CD14-positive monocyte (primary cell): ENCODE results near the gene ZNF57. TPM values are rescaled to one million over a fixed set of nuclear protein-coding genes. Genes with fewer than 3 reads are reported as not detected.
"Not testable (repeated sequence)": the region's sequence is repeated elsewhere in the genome, so short reads cannot be mapped to it uniquely, and the experiment has no call there.

Source experiments
- DNase-seq, 3 donors: peaks; one replicate each; pipeline ENCODE4 v3.0.0-alpha.2; 2011 to 2022
- H2AFZ ChIP-seq: 2 replicates; pipeline ENCODE4 v1.6.0; 2012; ENCODE audit warnings: mild to moderate bottlenecking, low read depth, low read length, inconsistent platforms; ENCODE audit not compliant: insufficient read depth, poor library complexity, severe bottlenecking
- H3K27ac ChIP-seq, 2 donors: 1 replicate in 1 of 2; 2 replicates in 1 of 2; pipeline ENCODE4 v1.5.1; 2012 to 2013; ENCODE audit warnings: low read length in 2 of 2, control low read depth in 1 of 2, inconsistent platforms in 1 of 2, low read depth in 1 of 2, mild to moderate bottlenecking in 1 of 2
- H3K27me3 ChIP-seq, 2 donors: one replicate each; pipeline versions ENCODE4 v1.6.0 to v1.6.1; 2011 to 2013; ENCODE audit warnings: low read length in 2 of 2; ENCODE audit not compliant: control insufficient read depth in 2 of 2, insufficient read depth in 2 of 2
- H3K36me3 ChIP-seq, 2 donors: replicated peaks in 1 of 2; 1 replicate in 1 of 2; 2 replicates in 1 of 2; pipeline versions ENCODE4 v1.5.1 to v1.6.1; 2012 to 2013; ENCODE audit warnings: low read length in 2 of 2, control low read depth in 1 of 2, inconsistent platforms in 1 of 2, mild to moderate bottlenecking in 1 of 2; ENCODE audit not compliant: insufficient read depth in 2 of 2, control insufficient read depth in 1 of 2
- H3K4me1 ChIP-seq, 2 donors: 1 replicate in 1 of 2; 2 replicates in 1 of 2; pipeline versions ENCODE4 v1.5.1 to v1.6.1; 2012 to 2013; ENCODE audit warnings: low read length in 2 of 2, control low read depth in 1 of 2, inconsistent platforms in 1 of 2, mild to moderate bottlenecking in 1 of 2, moderate library complexity in 1 of 2; ENCODE audit not compliant: insufficient read depth in 2 of 2, control insufficient read depth in 1 of 2
- H3K4me2 ChIP-seq: replicated peaks from 2 replicates; pipeline ENCODE3; 2012; ENCODE audit warnings: low read length, moderate library complexity, mild to moderate bottlenecking; ENCODE audit not compliant: poor library complexity, severe bottlenecking; ENCODE audit errors: extremely low read depth
- H3K4me3 ChIP-seq, 3 experiments: fragments of 200-600 bp in 1 of 3; sonication (generic) in 1 of 3; replicated peaks in 1 of 3; 1 replicate in 2 of 3; 2 replicates in 1 of 3; pipeline ENCODE4 v1.5.1; 2011 to 2013; ENCODE audit warnings: low read length in 3 of 3, mild to moderate bottlenecking in 3 of 3, control low read depth in 2 of 3, low read depth in 2 of 3, inconsistent platforms in 1 of 3, moderate library complexity in 1 of 3
- H3K79me2 ChIP-seq: 2 replicates; pipeline ENCODE4 v1.6.0; 2012; ENCODE audit warnings: mild to moderate bottlenecking, control low read depth, inconsistent platforms, low read length, moderate library complexity; ENCODE audit not compliant: insufficient read depth
- H3K9ac ChIP-seq: 2 replicates; pipeline ENCODE4 v1.6.0; 2017; ENCODE audit warnings: low read length, mild to moderate bottlenecking; ENCODE audit not compliant: insufficient read depth, poor library complexity, severe bottlenecking
- H3K9me3 ChIP-seq, 2 donors: replicated peaks in 1 of 2; 1 replicate in 1 of 2; 2 replicates in 1 of 2; pipeline versions ENCODE4 v1.5.1 to v1.6.1; 2012 to 2013; ENCODE audit warnings: low read length in 2 of 2, control low read depth in 1 of 2; ENCODE audit not compliant: control insufficient read depth in 1 of 2, insufficient read depth in 1 of 2
- H4K20me1 ChIP-seq: 2 replicates; pipeline ENCODE4 v1.6.0; 2012; ENCODE audit warnings: mild to moderate bottlenecking, low read length, control low read depth, moderate library complexity; ENCODE audit not compliant: insufficient read depth
- H3K27ac Mint-ChIP-seq, 7 donors: one replicate each; pipeline ENCODE4 v1.8.0; 2020; ENCODE audit warnings: mild to moderate bottlenecking in 7 of 7, mixed read lengths in 7 of 7, moderate library complexity in 6 of 7, inconsistent platforms in 2 of 7
- H3K27me3 Mint-ChIP-seq, 3 donors: one replicate each; pipeline ENCODE4 v1.8.0; 2021 to 2022; ENCODE audit warnings: low read depth in 3 of 3, mild to moderate bottlenecking in 3 of 3, mixed read lengths in 3 of 3, moderate library complexity in 3 of 3, inconsistent platforms in 1 of 3
- H3K36me3 Mint-ChIP-seq, 2 donors: one replicate each; pipeline ENCODE4 v1.8.0; 2020; ENCODE audit warnings: mixed read lengths in 2 of 2, inconsistent platforms in 1 of 2, mild to moderate bottlenecking in 1 of 2
- H3K4me1 Mint-ChIP-seq: one replicate; pipeline ENCODE4 v1.8.0; 2020; ENCODE audit warnings: mild to moderate bottlenecking, mixed read lengths
- H3K4me3 Mint-ChIP-seq, 2 donors: one replicate each; pipeline ENCODE4 v1.8.0; 2020; ENCODE audit warnings: mild to moderate bottlenecking in 2 of 2, mixed read lengths in 2 of 2, moderate library complexity in 1 of 2
- H3K9me3 Mint-ChIP-seq, 7 donors: one replicate each; pipeline ENCODE4 v1.8.0; 2020 to 2022; ENCODE audit warnings: mixed read lengths in 7 of 7, mild to moderate bottlenecking in 6 of 7, moderate library complexity in 6 of 7, inconsistent platforms in 2 of 7
- CTCF ChIP-seq: fragments of 200-600 bp; IDR thresholded peaks from one replicate; pipeline ENCODE4 v1.8.0; 2022; ENCODE audit warnings: antibody characterized with exemption, mild to moderate bottlenecking
- WGBS: methylation state at CpG from one replicate; pipeline ENCODE4 v1.1.5; 2013; ENCODE audit warnings: missing lambda C conversion rate; ENCODE audit not compliant: insufficient coverage; 5-methylcytosine and 5-hydroxymethylcytosine counted together
- intact Hi-C, 2 donors: fragments of 100-400 bp; cut with micrococcal nuclease; formaldehyde crosslinking; loops; one replicate each; pipeline versions ENCODE4 v1.15.0 to v1.15.1; 2023
- polyA plus RNA-seq, 3 donors: library from polyadenylated mRNA; depleted of rRNA in 1 of 3; unstranded in 2 of 3; stranded (reverse) in 1 of 3; fragments of 300-500 nt in 2 of 3; fragments of >200 nt in 1 of 3; fragmentation: Illumina TruSeq in 2 of 3; gene quantifications; 1 replicate in 2 of 3; 2 replicates in 1 of 3; pipeline ENCODE4 v1.2.3, GENCODE V29; 2012 to 2021

The ZNF57 gene
- polyA plus RNA-seq, 3 donors: 1.4 to 2.1 (median 1.9) TPM

- Histone ChIP-seq H3K4me3 (no peak overlapping the region), H3K36me3 (no peaks in the 10 kb centered on the region), H3K4me2 (no peak overlapping the region), H3K27ac (no peak overlapping the region), H4K20me1 (no peaks in the 10 kb centered on the region), H3K9me3 (peaks cover 0 to 3% of the 10 kb centered on the region in 2 donors), H3K9ac (no peak overlapping the region), H2AFZ (no peak overlapping the region), H3K27me3 (no peaks in the 10 kb centered on the region), H3K79me2 (no peaks in the 10 kb centered on the region), H3K4me1 (peaks cover 0 to 6% of the 10 kb centered on the region in 2 donors)
- Mint-ChIP-seq H3K9me3 (peaks cover 0 to 11% (median 8%) of the 10 kb centered on the region in 7 donors), H3K4me3 (no peak overlapping the region), H3K27me3 (peaks cover 3 to 10% (median 4%) of the 10 kb centered on the region in 3 donors), H3K27ac (no peak overlapping the region), H3K4me1 (peaks cover 4% of the 10 kb centered on the region), H3K36me3 (no peaks in the 10 kb centered on the region)
- intact Hi-C loops: loop anchor here in 1 of 2 donors (5.0 kb wide), 1 partner anchor 139 kb away; no protein-coding TSS in a partner anchor
- no peak for DNase-seq
- no peak for TF ChIP-seq CTCF
- WGBS: 96% methylated on average over 3 of the region's 5 CpGs
These were observed 62.4 kb downstream of the ZNF57 start for GRCh38 chr19:2963122-2963521.

- H3K9ac ChIP-seq, H3K4me3 Mint-ChIP-seq, H3K4me3 ChIP-seq, H2AFZ ChIP-seq, DNase-seq, H3K27ac Mint-ChIP-seq, H3K4me1 ChIP-seq, H3K27me3 ChIP-seq, H3K27me3 Mint-ChIP-seq, H3K36me3 Mint-ChIP-seq, H3K4me2 ChIP-seq, H3K9me3 ChIP-seq, H4K20me1 ChIP-seq, H3K4me1 Mint-ChIP-seq, H3K79me2 ChIP-seq, H3K27ac ChIP-seq, H3K36me3 ChIP-seq: not testable (repeated sequence)
- intact Hi-C loops: loop anchor here in 1 of 2 donors (5.0 kb wide), 1 partner anchor 139 kb away; no protein-coding TSS in a partner anchor
- WGBS: 97% methylated on average over 7 of the region's 12 CpGs
- H3K9me3 Mint-ChIP-seq: peaks cover 0 to 11% (median 8%) of the 10 kb centered on the region in 7 donors
These were observed 62.9 kb downstream of the ZNF57 start for GRCh38 chr19:2963631-2964030.
